Naive thymus-derived CD4-positive, alpha-beta T cell (primary cell): ENCODE results near the gene NKAPL. TPM values are rescaled to one million over a fixed set of nuclear protein-coding genes. Genes with fewer than 3 reads are reported as not detected.

ENCODE experiments used
- ATAC-seq: fragments of 150-1000 bp; cut with Tn5 transposase; 2 replicates; pipeline ENCODE4 v1.10.0; 2021; ENCODE audit warnings: mild to moderate bottlenecking, moderate library complexity
- CTCF ChIA-PET: fragments of 350-600 bp; sonication (Branson Sonifier 250); formaldehyde crosslinking; loops from one replicate; lab custom pipeline; 2021; ENCODE audit warnings: antibody characterized with exemption; lab: Charles Lee
- POLR2A ChIA-PET: fragments of 350-600 bp; sonication (Branson Sonifier 250); formaldehyde crosslinking; loops from one replicate; lab custom pipeline; 2021; ENCODE audit warnings: antibody characterized with exemption, inconsistent platforms; lab: Charles Lee
- DNase-seq, 9 donors: peaks; one replicate each; pipeline versions ENCODE4 v3.0.0 to v3.0.0-alpha.2; 2020 to 2022; ENCODE audit warnings: mixed read lengths in 1 of 9
- H3K27ac ChIP-seq: one replicate; pipeline ENCODE4 v1.7.0; 2013; ENCODE audit warnings: mild to moderate bottlenecking, low read depth, low read length, moderate library complexity
- H3K27me3 ChIP-seq, 2 donors: one replicate each; pipeline ENCODE4 v1.7.0; 2013; ENCODE audit warnings: low read length in 2 of 2, mild to moderate bottlenecking in 2 of 2, moderate library complexity in 2 of 2; ENCODE audit not compliant: control insufficient read depth in 2 of 2, insufficient read depth in 2 of 2
- H3K36me3 ChIP-seq, 3 experiments: 1 replicate in 2 of 3; 2 replicates in 1 of 3; pipeline ENCODE4 v1.7.0; 2013; ENCODE audit warnings: low read length in 3 of 3, mild to moderate bottlenecking in 3 of 3, moderate library complexity in 1 of 3; ENCODE audit not compliant: insufficient read depth in 3 of 3, control insufficient read depth in 2 of 3
- H3K4me1 ChIP-seq, 2 donors: one replicate each; pipeline ENCODE4 v1.7.0; 2013; ENCODE audit warnings: low read length in 2 of 2, mild to moderate bottlenecking in 2 of 2, moderate library complexity in 1 of 2; ENCODE audit not compliant: control insufficient read depth in 2 of 2, insufficient read depth in 2 of 2
- H3K4me3 ChIP-seq: 2 replicates; pipeline ENCODE4 v1.7.0; 2013; ENCODE audit warnings: mild to moderate bottlenecking, low read length
- H3K9me3 ChIP-seq, 3 experiments: 1 replicate in 2 of 3; 2 replicates in 1 of 3; pipeline ENCODE4 v1.7.0; 2013; ENCODE audit warnings: low read length in 3 of 3; ENCODE audit not compliant: control insufficient read depth in 2 of 3
- H3K27ac Mint-ChIP-seq, 9 donors: one replicate each; pipeline ENCODE4 v1.8.0; 2020 to 2022; ENCODE audit warnings: mixed read lengths in 9 of 9, mild to moderate bottlenecking in 8 of 9, moderate library complexity in 5 of 9, inconsistent platforms in 2 of 9
- H3K27me3 Mint-ChIP-seq, 5 donors: one replicate each; pipeline ENCODE4 v1.8.0; 2021 to 2022; ENCODE audit warnings: mixed read lengths in 5 of 5, mild to moderate bottlenecking in 1 of 5
- H3K36me3 Mint-ChIP-seq, 5 donors: one replicate each; pipeline ENCODE4 v1.8.0; 2020 to 2022; ENCODE audit warnings: mixed read lengths in 5 of 5, mild to moderate bottlenecking in 3 of 5, inconsistent platforms in 1 of 5
- H3K4me1 Mint-ChIP-seq, 7 donors: one replicate each; pipeline ENCODE4 v1.8.0; 2020 to 2022; ENCODE audit warnings: mixed read lengths in 7 of 7, mild to moderate bottlenecking in 3 of 7, inconsistent platforms in 1 of 7
- H3K4me3 Mint-ChIP-seq, 10 donors: one replicate each; pipeline ENCODE4 v1.8.0; 2020 to 2022; ENCODE audit warnings: mild to moderate bottlenecking in 10 of 10, mixed read lengths in 10 of 10, moderate library complexity in 6 of 10, inconsistent platforms in 2 of 10
- H3K9me3 Mint-ChIP-seq, 11 donors: one replicate each; pipeline ENCODE4 v1.8.0; 2020 to 2022; ENCODE audit warnings: mixed read lengths in 11 of 11, mild to moderate bottlenecking in 4 of 11, inconsistent platforms in 1 of 11, moderate library complexity in 1 of 11
- intact Hi-C, 2 donors: fragments of 100-400 bp; cut with micrococcal nuclease; formaldehyde crosslinking; loops; one replicate each; pipeline ENCODE4 v1.15.1; 2023
- polyA plus RNA-seq, 2 donors: library from polyadenylated mRNA; unstranded; fragments of 300-500 nt; fragmentation: Illumina TruSeq; gene quantifications; one replicate each; pipeline ENCODE4 v1.2.3, GENCODE V29; 2021
- total RNA-seq, 6 experiments: library from RNA in 5 of 6; stranded (reverse) in 5 of 6; gene quantifications; 1 replicate in 5 of 6; 2 replicates in 1 of 6; pipeline ENCODE4 v1.2.3 and lab custom pipeline; 2021 to 2026

The NKAPL gene
- total and polyA plus RNA-seq, 7 experiments from 2014 or later: 0.12 to 0.30 (median 0.23) TPM; not detected in 1

GRCh38 chr6:28266563-28266961, 7.5 kb downstream of the NKAPL start:
- H3K4me1 ChIP-seq: peaks cover 0 to 24% of the 10 kb centered on the region in 2 donors
- H3K36me3 ChIP-seq: peaks cover 0 to 4% (median 0%) of the 10 kb centered on the region in 3 experiments
- H3K27ac ChIP-seq: peak overlapping the region; percentile 91
- ChIA-PET POLR2A (interaction anchor here (0.6 to 4.0 kb wide), 20 partner anchors 9 to 429 kb away, joined by 3 to 86 read pairs (median 6); partner anchors contain the start of genes ZKSCAN3, ZKSCAN4, ZKSCAN8 and ZSCAN16), CTCF (interaction anchor here (0.9 to 1.5 kb wide), 5 partner anchors 13 to 162 kb away, joined by 3 to 10 read pairs (median 5); partner anchors contain the start of gene ZKSCAN8)
- DNase-seq: no peak
- peaks cover 6 to 37% (median 24%) of the 10 kb centered on the region in 7 donors for H3K4me1 Mint-ChIP-seq
- H3K27ac Mint-ChIP-seq: no peak overlapping the region
- ATAC-seq: no peak
- no peaks in the 10 kb centered on the region for H3K27me3 ChIP-seq
- peaks cover 0 to 17% (median 11%) of the 10 kb centered on the region in 5 donors for H3K36me3 Mint-ChIP-seq
- no peaks in the 10 kb centered on the region for H3K9me3 ChIP-seq
- intact Hi-C loops: loop anchor here (2.0 to 5.0 kb wide), 4 partner anchors 68 to 321 kb away; partner anchors contain the start of gene ZSCAN23 (in 1 of the 2)
- peaks cover 0 to 7% (median 0%) of the 10 kb centered on the region in 5 donors for H3K27me3 Mint-ChIP-seq
- no peaks in the 10 kb centered on the region for H3K9me3 Mint-ChIP-seq
- H3K4me3 ChIP-seq: peak overlapping the region; percentile 96
- no peak overlapping the region for H3K4me3 Mint-ChIP-seq

- Histone ChIP-seq H3K4me1 (peaks cover 0 to 24% of the 10 kb centered on the region in 2 donors), H3K9me3 (no peaks in the 10 kb centered on the region), H3K27ac (peak within 1 kb of the TSS; percentile 91), H3K4me3 (peak within 1 kb of the TSS; percentile 96), H3K27me3 (no peaks in the 10 kb centered on the region), H3K36me3 (peaks cover 0 to 9% (median 0%) of the 10 kb centered on the region in 3 experiments)
- Mint-ChIP-seq H3K27ac (peak within 1 kb of the TSS in 1 of 9 donors; percentile 48), H3K27me3 (peaks cover 0 to 7% (median 0%) of the 10 kb centered on the region in 5 donors), H3K9me3 (no peaks in the 10 kb centered on the region), H3K4me1 (peaks cover 6 to 37% (median 24%) of the 10 kb centered on the region in 7 donors), H3K36me3 (peaks cover 0 to 19% (median 14%) of the 10 kb centered on the region in 5 donors), H3K4me3 (peak within 1 kb of the TSS in 1 of 10 donors; percentile 30)
- CTCF ChIA-PET: interaction anchor here (0.6 to 1.8 kb wide), 10 partner anchors 14 to 571 kb away, joined by 3 to 10 read pairs (median 4); partner anchors contain the start of genes ZKSCAN4, ZKSCAN8 and ZSCAN12
- intact Hi-C loops: loop anchor here (1.0 to 5.0 kb wide), 16 partner anchors 14 to 788 kb away; partner anchors contain the start of genes ZKSCAN3 (in 2 of the 2), ZKSCAN4 (in 2 of the 2), ZSCAN12 (in 2 of the 2) and PGBD1 (in 1 of the 2)
- POLR2A ChIA-PET: interaction anchor here (0.6 to 4.0 kb wide), 23 partner anchors 8 to 650 kb away, joined by 3 to 86 read pairs (median 5); partner anchors contain the start of genes ZKSCAN3, ZKSCAN4, ZKSCAN8 and ZSCAN16
- peak; percentile 67 to 91 (median 87) for DNase-seq
- peak; percentile 96 for ATAC-seq
Observed at GRCh38 chr6:28266962-28267694, 8.0 kb downstream of the NKAPL start, which contains the start of gene ZSCAN26. ZSCAN26 (plus strand) TSS chr6:28267143; CDS start chr6:28271920, 4,777 bp downstream.

- peak overlapping the region; percentile 91 for H3K27ac ChIP-seq
- DNase-seq (no peak), ATAC-seq (no peak)
- Mint-ChIP-seq H3K4me1 (peaks cover 6 to 39% (median 24%) of the 10 kb centered on the region in 7 donors), H3K27ac (no peak overlapping the region), H3K4me3 (no peak overlapping the region), H3K9me3 (no peaks in the 10 kb centered on the region), H3K27me3 (peaks cover 0 to 7% (median 0%) of the 10 kb centered on the region in 5 donors), H3K36me3 (peaks cover 0 to 25% (median 20%) of the 10 kb centered on the region in 5 donors)
- intact Hi-C loops: loop anchor here (1.0 to 5.0 kb wide), 16 partner anchors 14 to 788 kb away; partner anchors contain the start of genes ZKSCAN3 (in 2 of the 2), ZKSCAN4 (in 2 of the 2), ZSCAN12 (in 2 of the 2) and PGBD1 (in 1 of the 2)
- POLR2A ChIA-PET: interaction anchor here (0.6 to 4.0 kb wide), 21 partner anchors 8 to 650 kb away, joined by 3 to 86 read pairs (median 5); partner anchors contain the start of genes ZKSCAN3, ZKSCAN4, ZKSCAN8 and ZSCAN16
- H3K4me3 ChIP-seq: peak overlapping the region; percentile 96
- CTCF ChIA-PET: interaction anchor here (0.6 to 1.8 kb wide), 9 partner anchors 14 to 572 kb away, joined by 3 to 10 read pairs (median 3); partner anchors contain the start of genes ZKSCAN4 and ZSCAN12
- peaks cover 0 to 24% of the 10 kb centered on the region in 2 donors for H3K4me1 ChIP-seq
- H3K9me3 ChIP-seq: no peaks in the 10 kb centered on the region
- H3K27me3 ChIP-seq: no peaks in the 10 kb centered on the region
- peaks cover 0 to 15% (median 1%) of the 10 kb centered on the region in 3 experiments for H3K36me3 ChIP-seq
Observed at GRCh38 chr6:28267695-28268059, 8.6 kb downstream of the NKAPL start.

- peaks cover 6 to 30% (median 18%) of the 10 kb centered on the region in 7 donors for H3K4me1 Mint-ChIP-seq
- CTCF ChIA-PET: no interaction called here
- POLR2A ChIA-PET: interaction anchor here (4.0 kb wide), 1 partner anchor 17 kb away, joined by 86 read pairs; the partner anchor contains the start of gene ZKSCAN4
Observed at GRCh38 chr6:28269492-28269891, 10.4 kb downstream of the NKAPL start.

GRCh38 chr6:28274888-28275287, 15.8 kb downstream of the NKAPL start:
- CTCF ChIA-PET: no interaction called here
- peak overlapping the region in 5 of 9 donors; percentile 11 to 58 (median 23) for H3K27ac Mint-ChIP-seq
- ATAC-seq: no peak

More at GRCh38 chr6:28269492-28269891, 10.4 kb downstream of the NKAPL start:
- no peaks in the 10 kb centered on the region for H3K27me3 ChIP-seq
- intact Hi-C loops: loop anchor here in 1 of 2 donors (5.0 kb wide), 2 partner anchors 173 to 318 kb away; partner anchors contain the start of gene ZSCAN23
- ATAC-seq: no peak
- Mint-ChIP-seq H3K4me3 (no peak overlapping the region), H3K9me3 (no peaks in the 10 kb centered on the region), H3K27me3 (no peaks in the 10 kb centered on the region), H3K27ac (no peak overlapping the region), H3K36me3 (peaks cover 8 to 37% (median 32%) of the 10 kb centered on the region in 5 donors)
- no peaks in the 10 kb centered on the region for H3K9me3 ChIP-seq
- no peak overlapping the region for H3K4me3 ChIP-seq
- no peak for DNase-seq
- H3K27ac ChIP-seq: no peak overlapping the region
- peaks cover 0 to 20% of the 10 kb centered on the region in 2 donors for H3K4me1 ChIP-seq
- peaks cover 4 to 33% (median 10%) of the 10 kb centered on the region in 3 experiments for H3K36me3 ChIP-seq

More at GRCh38 chr6:28274888-28275287, 15.8 kb downstream of the NKAPL start:
- Mint-ChIP-seq H3K36me3 (peaks cover 29 to 71% (median 66%) of the 10 kb centered on the region in 5 donors), H3K4me1 (peaks cover 4 to 29% (median 16%) of the 10 kb centered on the region in 7 donors), H3K4me3 (peak overlapping the region in 1 of 10 donors; percentile 22), H3K9me3 (peaks cover 0 to 39% (median 0%) of the 10 kb centered on the region in 11 donors), H3K27me3 (peaks cover 0 to under 1% (median 0%) of the 10 kb centered on the region in 5 donors)
- POLR2A ChIA-PET: interaction anchor here (1.2 to 1.9 kb wide), 3 partner anchors 8 to 171 kb away, joined by 3 to 11 read pairs (median 5); partner anchors contain the start of gene ZSCAN26
- H3K4me1 ChIP-seq: no peaks in the 10 kb centered on the region
- no peak overlapping the region for H3K27ac ChIP-seq
- H3K9me3 ChIP-seq: no peaks in the 10 kb centered on the region
- DNase-seq: no peak
- H3K27me3 ChIP-seq: no peaks in the 10 kb centered on the region
- peaks cover 8 to 62% (median 13%) of the 10 kb centered on the region in 3 experiments for H3K36me3 ChIP-seq
- intact Hi-C loops: no loop called here
- H3K4me3 ChIP-seq: no peak overlapping the region
